Measurements from ENCODE around the gene SPA17.

The SPA17 gene

GRCh38 chr11:124646148-124646547 lies 27.6 kb upstream of the SPA17 start:
- Histone ChIP-seq H3K36me3 (ENCODE audit: low read depth) (no peaks in the 10 kb centered on the region), H3K4me1 (ENCODE audit: insufficient read depth, poor library complexity, severe bottlenecking) (no peaks in the 10 kb centered on the region), H3K27ac (ENCODE audit: poor library complexity, severe bottlenecking) (no peak overlapping the region), H3K27me3 (ENCODE audit: insufficient read depth, poor library complexity, severe bottlenecking) (no peaks in the 10 kb centered on the region), H3K9me3 (ENCODE audit: severe bottlenecking) (no peaks in the 10 kb centered on the region), H3K4me3 (ENCODE audit: severe bottlenecking) (no peak overlapping the region)
- DNase-seq (ENCODE audit: low spot score), result no peak
- TF ChIP-seq CTCF (IDR thresholded peaks at IDR 0.05; ENCODE audit: poor library complexity, severe bottlenecking), result no peak
- ATAC-seq (ENCODE audit: low read depth), result no peak

GRCh38 chr11:124648610-124649009 lies 25.1 kb upstream of the SPA17 start:
- H3K36me3 ChIP-seq (ENCODE audit: low read depth), result no peaks in the 10 kb centered on the region
- no peak overlapping the region for H3K27ac ChIP-seq (ENCODE audit: poor library complexity, severe bottlenecking)
- H3K4me3 ChIP-seq (ENCODE audit: severe bottlenecking), result no peak overlapping the region
- TF ChIP-seq CTCF (IDR thresholded peaks at IDR 0.05; ENCODE audit: poor library complexity, severe bottlenecking), result no peak
- ATAC-seq (ENCODE audit: low read depth) (no peak), DNase-seq (ENCODE audit: low spot score) (no peak)
- no peaks in the 10 kb centered on the region for H3K27me3 ChIP-seq (ENCODE audit: insufficient read depth, poor library complexity, severe bottlenecking)
- no peaks in the 10 kb centered on the region for H3K9me3 ChIP-seq (ENCODE audit: severe bottlenecking)
- H3K4me1 ChIP-seq (ENCODE audit: insufficient read depth, poor library complexity, severe bottlenecking), result no peaks in the 10 kb centered on the region

GRCh38 chr11:124656774-124657630 lies 16.7 kb upstream of the SPA17 start:
- ATAC-seq (ENCODE audit: low read depth) (peak; percentile 64; the same call in 2 of the 3 replicates), DNase-seq (ENCODE audit: low spot score) (no peak)
- H3K4me3 ChIP-seq (ENCODE audit: severe bottlenecking), result no peak overlapping the region
- no peaks in the 10 kb centered on the region for H3K9me3 ChIP-seq (ENCODE audit: severe bottlenecking)
- TF ChIP-seq CTCF (IDR thresholded peaks at IDR 0.05; ENCODE audit: poor library complexity, severe bottlenecking), result no peak
- H3K36me3 ChIP-seq (ENCODE audit: low read depth), result no peaks in the 10 kb centered on the region
- H3K27ac ChIP-seq (ENCODE audit: poor library complexity, severe bottlenecking), result no peak overlapping the region
- H3K27me3 ChIP-seq (ENCODE audit: insufficient read depth, poor library complexity, severe bottlenecking), result no peaks in the 10 kb centered on the region
- no peaks in the 10 kb centered on the region for H3K4me1 ChIP-seq (ENCODE audit: insufficient read depth, poor library complexity, severe bottlenecking)

GRCh38 chr11:124657904-124658303 lies 15.8 kb upstream of the SPA17 start:
- no peak for TF ChIP-seq CTCF (IDR thresholded peaks at IDR 0.05; ENCODE audit: poor library complexity, severe bottlenecking)
- no peaks in the 10 kb centered on the region for H3K27me3 ChIP-seq (ENCODE audit: insufficient read depth, poor library complexity, severe bottlenecking)
- ATAC-seq (ENCODE audit: low read depth), result no peak
- no peaks in the 10 kb centered on the region for H3K4me1 ChIP-seq (ENCODE audit: insufficient read depth, poor library complexity, severe bottlenecking)
- no peaks in the 10 kb centered on the region for H3K36me3 ChIP-seq (ENCODE audit: low read depth)
- H3K4me3 ChIP-seq (ENCODE audit: severe bottlenecking), result no peak overlapping the region
- no peak for DNase-seq (ENCODE audit: low spot score)
- H3K27ac ChIP-seq (ENCODE audit: poor library complexity, severe bottlenecking), result no peak overlapping the region
- H3K9me3 ChIP-seq (ENCODE audit: severe bottlenecking), result no peaks in the 10 kb centered on the region

GRCh38 chr11:124658501-124658900 lies 15.2 kb upstream of the SPA17 start:
- H3K27ac ChIP-seq (ENCODE audit: poor library complexity, severe bottlenecking), result no peak overlapping the region
- no peak for DNase-seq (ENCODE audit: low spot score)
- ATAC-seq (ENCODE audit: low read depth), result no peak
- no peaks in the 10 kb centered on the region for H3K27me3 ChIP-seq (ENCODE audit: insufficient read depth, poor library complexity, severe bottlenecking)
- no peaks in the 10 kb centered on the region for H3K36me3 ChIP-seq (ENCODE audit: low read depth)
- no peak for TF ChIP-seq CTCF (IDR thresholded peaks at IDR 0.05; ENCODE audit: poor library complexity, severe bottlenecking)
- no peaks in the 10 kb centered on the region for H3K4me1 ChIP-seq (ENCODE audit: insufficient read depth, poor library complexity, severe bottlenecking)
- no peak overlapping the region for H3K4me3 ChIP-seq (ENCODE audit: severe bottlenecking)
- H3K9me3 ChIP-seq (ENCODE audit: severe bottlenecking), result no peaks in the 10 kb centered on the region

All from RWPE2 (cell line).